GM19351 (cell line): ENCODE data around the gene DYNLT1.

ENCODE experiments used
- ATAC-seq: cut with Tn5 transposase; IDR thresholded peaks from one replicate; pipeline ENCODE4 v1.9.1; 2021; ENCODE audit warnings: mild to moderate bottlenecking, moderate library complexity; ENCODE audit not compliant: unreplicated experiment

The DYNLT1 gene

DNA sequence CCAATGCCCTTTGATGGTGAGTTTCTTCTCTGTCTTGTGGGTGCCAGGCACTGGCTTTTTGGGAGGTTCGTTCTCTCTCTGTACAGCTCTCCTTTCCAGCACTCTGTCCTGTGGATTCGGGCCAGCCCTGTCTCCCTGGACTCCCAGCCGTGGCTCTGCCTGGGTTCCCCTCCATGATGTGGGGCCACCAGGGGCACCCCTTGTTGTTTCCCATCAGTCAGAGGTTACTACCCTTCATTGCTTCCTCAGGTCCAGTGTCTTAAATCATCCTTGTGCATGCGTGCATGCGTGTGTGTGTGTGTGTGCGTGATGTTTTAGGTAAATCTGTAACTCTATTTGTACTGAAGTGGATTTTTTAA lies 40.5 kb downstream of the DYNLT1 start:
- ATAC-seq, result no peak

DNA sequence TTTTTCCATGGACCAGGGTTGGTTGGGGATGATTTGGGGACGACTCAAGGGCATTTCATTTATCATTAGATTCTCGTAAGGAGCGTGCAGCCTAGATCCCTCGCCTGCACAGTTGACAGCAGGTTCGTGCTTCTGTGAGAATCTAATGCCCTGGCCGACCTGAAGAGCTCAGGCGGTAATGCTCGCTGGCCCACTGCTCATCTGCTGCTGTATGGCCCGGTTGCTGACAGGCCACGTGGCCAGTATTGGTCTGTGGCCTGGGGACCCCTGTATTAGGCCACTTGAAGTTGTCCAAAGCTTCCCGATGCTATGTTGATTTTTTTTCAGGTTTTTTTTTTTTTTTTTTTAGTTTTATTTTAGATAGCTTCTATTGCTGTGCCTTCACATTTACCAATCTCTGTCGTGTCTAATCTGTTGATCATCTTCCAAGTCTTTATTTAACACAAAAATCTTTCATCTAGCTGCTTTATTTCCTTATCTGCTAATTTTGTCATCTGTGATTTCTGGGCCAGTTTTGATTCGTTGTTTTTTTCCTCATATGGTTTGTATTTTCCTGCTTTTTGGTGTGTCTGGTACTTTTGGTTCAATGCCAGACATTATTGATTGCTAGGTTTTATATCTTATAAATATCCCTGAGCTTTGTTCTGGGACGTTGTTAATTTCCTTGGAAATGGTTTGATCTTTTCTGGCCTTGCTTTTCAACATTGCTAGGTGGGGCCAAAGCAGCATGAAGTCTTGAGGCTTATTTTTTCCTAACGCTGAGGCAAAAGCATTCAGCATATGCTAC lies 41.1 kb downstream of the DYNLT1 start:
- no peak for ATAC-seq

DNA sequence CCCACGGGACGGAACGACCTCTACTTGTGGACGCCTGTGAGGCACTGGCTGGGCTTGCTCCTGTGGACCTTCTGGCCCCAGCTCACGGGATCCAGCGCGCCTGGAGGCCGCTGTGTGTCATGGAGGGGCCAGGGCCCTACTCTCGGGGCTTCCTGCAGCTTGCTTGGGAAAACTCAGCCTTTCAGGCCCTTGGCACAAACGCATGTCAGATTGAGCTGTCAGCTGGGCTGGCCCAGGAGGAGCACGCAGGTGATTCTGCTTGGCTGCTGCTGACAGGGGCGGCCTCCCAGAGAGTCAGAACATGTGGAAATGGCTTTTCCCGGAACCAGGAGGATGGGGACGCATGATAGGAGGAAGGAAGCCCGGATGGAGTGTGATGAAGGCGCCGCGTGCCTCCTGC lies 44.9 kb downstream of the DYNLT1 start:
- no peak for ATAC-seq

DNA sequence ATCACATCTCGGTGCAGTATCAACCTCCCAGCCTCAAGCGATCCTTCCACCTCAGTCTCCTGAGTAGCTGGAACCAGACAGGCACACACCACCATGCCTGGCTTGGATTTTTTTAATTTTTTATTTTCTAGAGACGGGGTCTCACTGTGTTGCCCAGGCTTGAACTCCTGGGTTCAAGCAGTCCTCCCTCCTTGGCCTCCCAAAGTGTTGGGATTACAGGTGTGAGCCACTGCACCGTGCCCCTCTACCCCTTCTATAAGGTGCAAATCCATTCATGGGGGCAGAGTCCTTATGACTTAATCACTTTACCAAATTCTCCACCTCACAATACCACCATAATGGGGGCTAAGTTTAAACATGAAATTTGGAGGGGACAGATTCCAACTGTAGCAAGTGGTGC lies 47.0 kb downstream of the DYNLT1 start:
- no peak for ATAC-seq

DNA sequence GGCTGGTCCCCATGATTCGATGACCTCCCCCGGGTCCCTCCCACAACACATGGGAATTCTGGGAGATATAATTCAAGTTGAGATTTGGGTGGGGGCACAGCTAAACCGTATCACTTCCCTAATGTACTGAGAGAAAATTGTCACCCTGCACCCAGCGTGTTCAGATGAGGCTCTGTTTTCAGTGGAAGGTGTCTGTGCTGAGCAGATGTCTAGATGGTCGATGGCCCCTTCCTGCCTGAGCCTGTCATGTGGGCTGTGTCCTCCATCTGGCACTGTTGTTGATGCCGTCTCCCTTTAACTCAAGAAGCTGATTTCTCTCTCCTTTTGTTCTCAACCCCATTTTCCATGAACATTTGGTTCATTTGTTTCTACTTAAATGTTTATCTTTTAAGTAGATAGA lies 47.7 kb downstream of the DYNLT1 start:
- no peak for ATAC-seq

DNA sequence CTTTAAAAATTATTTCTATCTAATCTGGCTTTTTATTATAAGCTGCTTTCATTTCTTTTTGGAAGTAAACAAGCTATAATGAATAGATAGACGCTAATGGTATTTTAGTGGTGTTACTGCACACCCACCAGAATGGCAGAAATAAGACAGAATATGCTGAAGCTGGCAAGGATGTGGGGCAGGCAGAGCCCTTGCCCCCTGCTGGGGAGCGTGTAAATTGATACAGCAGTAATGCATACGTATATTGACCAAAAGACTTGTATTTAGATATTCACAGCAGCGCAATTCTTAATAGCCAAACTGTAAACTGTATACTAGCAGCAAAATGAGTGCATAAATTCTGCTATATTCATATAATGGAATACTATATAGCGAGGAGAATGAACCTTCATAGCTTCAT lies 49.3 kb downstream of the DYNLT1 start:
- no peak for ATAC-seq

DNA sequence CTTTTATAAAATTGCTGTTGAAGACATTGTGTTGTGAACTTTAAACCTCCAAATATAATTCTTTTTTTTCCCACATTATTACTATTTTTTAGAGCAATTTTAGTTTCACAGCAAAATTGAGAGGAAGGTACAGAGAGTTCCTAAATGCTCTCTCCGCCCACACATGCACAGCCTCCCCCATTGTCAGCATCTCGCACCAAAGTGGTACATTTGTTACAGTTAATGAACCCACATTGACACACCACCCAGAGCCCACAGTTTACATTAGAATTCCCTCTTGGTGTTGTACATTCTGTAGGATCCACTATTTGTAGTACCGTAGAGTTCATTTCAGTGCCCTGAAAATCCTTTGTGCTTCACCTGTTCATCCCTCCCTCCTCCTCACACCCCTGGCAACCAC lies 50.9 kb downstream of the DYNLT1 start:
- no peak for ATAC-seq

DNA sequence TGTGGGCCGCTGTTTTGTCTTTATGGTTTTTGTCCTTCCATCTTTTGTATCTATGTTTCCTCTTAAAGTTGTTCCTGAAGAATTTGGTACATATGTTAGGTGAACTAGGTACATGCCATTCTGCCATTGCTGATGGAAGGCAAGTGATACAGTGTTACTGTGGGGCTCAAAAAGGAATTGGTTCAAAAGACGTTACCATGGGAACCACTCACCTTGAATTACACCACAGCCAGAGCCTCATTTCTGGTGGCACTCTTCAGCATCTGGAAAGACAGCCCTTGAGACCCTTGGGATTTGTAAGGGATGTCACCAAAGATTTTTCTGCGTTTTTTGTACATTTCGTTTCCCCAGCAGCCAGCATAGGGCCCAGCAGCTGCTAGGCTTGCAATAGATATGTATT lies 52.7 kb downstream of the DYNLT1 start:
- ATAC-seq, result no peak

DNA sequence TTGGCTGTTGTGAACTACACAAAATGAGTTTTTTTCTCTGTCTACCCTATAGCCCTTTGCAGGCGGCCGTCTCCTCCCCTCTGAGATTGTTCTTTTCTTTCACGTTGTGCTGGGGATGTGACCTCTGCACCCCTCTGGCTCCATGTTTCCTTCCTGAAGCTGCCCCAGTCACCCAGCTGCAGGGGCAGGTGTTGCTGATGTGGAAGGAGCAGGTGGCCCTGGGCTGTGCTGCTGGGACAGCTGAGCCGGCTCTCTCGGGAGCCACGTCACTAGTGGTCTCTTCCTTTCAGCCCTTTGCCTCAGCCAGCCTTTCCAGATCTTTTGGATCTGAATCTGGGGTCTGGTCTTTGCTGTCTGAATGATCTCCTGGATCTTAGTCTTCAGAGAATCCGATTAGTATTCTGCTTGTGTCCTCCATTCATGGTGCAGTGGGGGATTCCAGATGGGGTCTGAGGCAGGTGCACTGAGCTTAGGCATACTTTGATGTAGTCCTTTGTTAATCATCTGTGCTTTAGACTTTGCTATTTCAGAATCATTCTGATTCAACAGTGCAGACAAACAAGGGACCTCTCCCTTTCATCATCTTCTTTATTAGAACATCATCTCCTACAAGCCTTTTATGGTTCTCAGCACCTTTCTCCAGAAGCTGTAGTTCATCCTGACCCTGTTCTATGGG lies 53.3 kb downstream of the DYNLT1 start:
- no peak for ATAC-seq

DNA sequence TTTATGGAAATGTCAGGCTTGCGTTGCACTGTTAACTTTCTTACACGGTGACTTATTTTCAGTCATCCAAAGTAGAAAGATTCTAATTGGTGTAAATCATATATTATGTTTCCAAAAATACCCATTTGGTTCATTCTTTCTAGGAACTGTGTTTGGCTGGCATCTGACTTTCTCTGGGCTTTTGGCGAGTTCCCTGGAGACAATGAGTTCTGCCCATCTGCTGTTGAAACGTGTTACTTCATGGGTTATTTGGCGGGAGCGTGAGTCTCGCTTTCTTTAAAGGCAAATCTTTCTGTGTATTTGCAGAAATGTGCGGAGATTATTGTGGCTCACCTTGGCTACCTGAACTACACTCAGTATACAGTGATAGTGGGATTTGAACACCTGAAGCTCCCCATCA lies 55.2 kb downstream of the DYNLT1 start:
- ATAC-seq, result no peak

DNA sequence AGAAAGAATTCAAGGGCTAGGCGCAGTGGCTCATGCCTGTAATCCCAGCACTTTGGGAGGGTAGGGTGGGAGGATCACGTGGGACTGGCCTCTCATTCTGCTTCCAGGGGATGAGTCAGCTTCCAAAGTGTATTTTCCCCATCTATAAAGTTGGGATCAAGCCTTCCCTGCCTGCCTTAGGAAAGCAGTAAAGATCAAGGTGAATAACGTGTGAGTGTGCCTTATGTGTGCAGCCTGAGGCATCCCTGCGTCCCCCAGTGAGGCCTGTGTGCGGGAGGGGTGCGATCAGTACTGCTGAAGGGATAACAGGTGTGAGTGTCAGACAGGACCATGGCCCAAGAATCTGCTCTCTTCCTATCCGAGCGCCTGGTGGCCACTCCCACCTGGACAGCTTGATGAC lies 57.9 kb downstream of the DYNLT1 start:
- no peak for ATAC-seq
